ENCODE results near the gene RPL13A. TPM values are rescaled to one million over a fixed set of nuclear protein-coding genes. Genes with fewer than 3 reads are reported as not detected.
A peak's percentile ranks its signal among the peaks of the same experiment; 100 is the strongest.

RPL13A gene
- total and polyA plus RNA-seq, 9 of the 15 experiments (the other 6 are each of a cell fraction or from before 2014, with no cell fraction given) = 1,744 to 5,482 (median 2,949) TPM

DNA sequence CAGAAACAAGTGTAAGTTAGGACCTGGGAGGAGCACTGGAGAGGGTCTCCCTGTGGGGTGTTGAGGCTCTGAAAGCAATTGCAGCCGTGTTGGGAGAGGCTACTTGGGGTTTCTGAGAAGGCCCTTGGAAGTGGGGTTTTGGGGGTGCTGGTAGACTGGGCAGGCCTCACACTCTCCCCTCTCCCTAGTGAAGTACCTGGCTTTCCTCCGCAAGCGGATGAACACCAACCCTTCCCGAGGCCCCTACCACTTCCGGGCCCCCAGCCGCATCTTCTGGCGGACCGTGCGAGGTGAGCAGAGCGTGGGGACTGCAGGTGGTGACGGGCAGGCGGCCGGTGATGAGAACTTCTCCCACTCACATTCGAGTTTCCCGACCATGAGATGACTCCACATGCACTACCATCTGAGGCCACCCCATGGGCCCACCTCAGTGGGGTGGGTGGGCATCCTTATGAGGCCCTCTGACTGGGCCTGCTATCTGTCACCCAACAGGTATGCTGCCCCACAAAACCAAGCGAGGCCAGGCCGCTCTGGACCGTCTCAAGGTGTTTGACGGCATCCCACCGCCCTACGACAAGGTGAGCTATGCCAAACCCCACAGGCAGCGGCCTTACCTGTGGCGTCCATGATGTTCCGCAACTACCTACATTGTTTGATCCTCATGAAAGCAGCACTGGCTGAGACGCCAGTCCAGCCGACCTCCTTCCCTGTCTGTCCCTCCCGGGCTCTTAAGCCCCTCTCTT is 3.0 kb downstream of the RPL13A start (continued):
- TF ChIP-seq ID3 (CRISPR knock-in tag; IDR thresholded peaks at IDR 0.05) = no peak
- TF ChIP-seq ID3 (tag; IDR thresholded peaks at IDR 0.05) = no peak
- TF ChIP-seq CHD7 (IDR thresholded peaks at IDR 0.05; ENCODE audit: low read depth, low read length) = no peak
- TF ChIP-seq POLR2G (IDR thresholded peaks at IDR 0.05; ENCODE audit: low read depth, low read length) = peak; percentile 71
- no peak for TF ChIP-seq CXXC5 (CRISPR knock-in tag; IDR thresholded peaks at IDR 0.05)
- no peak for TF ChIP-seq MCM7 (IDR thresholded peaks at IDR 0.05)
- TF ChIP-seq SMARCA4 (IDR thresholded peaks at IDR 0.05) = no peak
- TF ChIP-seq POLR2B (IDR thresholded peaks at IDR 0.05; ENCODE audit: low read depth, partially characterized antibody) = peak; percentile 23
